ENCODE data around the gene TMPRSS15.

DNA sequence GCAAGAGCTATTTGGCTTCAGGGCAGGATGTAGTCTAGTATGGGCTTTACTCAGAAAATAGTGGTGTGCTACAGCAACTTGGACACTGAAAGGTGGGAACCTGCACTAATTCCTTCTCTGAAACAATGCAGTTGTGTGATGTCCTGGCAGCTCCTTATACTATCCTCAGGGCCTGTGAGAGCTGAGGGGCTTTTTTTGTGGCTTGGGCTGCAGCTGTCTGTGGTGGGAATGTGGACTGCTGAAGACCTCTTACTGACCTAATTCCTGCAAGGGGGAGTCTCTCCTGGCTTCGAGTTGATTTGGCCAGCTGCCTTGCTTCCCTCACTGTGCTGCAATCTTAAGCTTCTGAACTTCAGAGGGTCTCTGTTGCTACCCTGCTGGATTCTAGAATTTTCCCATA, 181.2 kb downstream of the TMPRSS15 start:
- TF ChIP-seq CTCF (IDR thresholded peaks at IDR 0.05) = no peak
- no peak for TF ChIP-seq POLR2A (IDR thresholded peaks at IDR 0.05)

Measured in adrenal gland (tissue), 5 donors.